ENCODE measurements around the gene DNM3. TPM values are rescaled to one million over a fixed set of nuclear protein-coding genes. Genes with fewer than 3 reads are reported as not detected.
"Not testable (repeated sequence)": the region's sequence is repeated elsewhere in the genome, so short reads cannot be mapped to it uniquely, and the experiment has no call there.

The DNM3 gene
- total and polyA plus RNA-seq, 7 donors: 0.60 to 13.3 (median 3.9) TPM

GRCh38 chr1:172054172-172054571 lies 212.9 kb downstream of the DNM3 start:
- 84 to 92% methylated on average over 1 of the region's 1 CpG for WGBS, 2 donors
- Histone ChIP-seq H3K36me3 (no peaks in the 10 kb centered on the region), H3K9me3 (no peaks in the 10 kb centered on the region), H3K4me3 (no peak overlapping the region), H3K27me3 (no peaks in the 10 kb centered on the region), H3K27ac (no peak overlapping the region), H3K4me1 (no peaks in the 10 kb centered on the region)
- intact Hi-C loops (cut with DNase I): no loop called here
- no peak for DNase-seq
- TF ChIP-seq POLR2A (IDR thresholded peaks at IDR 0.05) (no peak), EP300 (IDR thresholded peaks at IDR 0.05) (no peak), POLR2AphosphoS5 (IDR thresholded peaks at IDR 0.05) (no peak), CTCF (IDR thresholded peaks at IDR 0.05) (no peak)

GRCh38 chr1:172055816-172056419 lies 214.6 kb downstream of the DNM3 start:
- intact Hi-C loops (cut with DNase I); H3K4me3 ChIP-seq; H3K27me3 ChIP-seq; H3K27ac ChIP-seq; H3K9me3 ChIP-seq; DNase-seq; H3K36me3 ChIP-seq; H3K4me1 ChIP-seq: not testable (repeated sequence)
- WGBS, 2 donors: 91 to 95% methylated on average over 23 of the region's 23 CpGs

GRCh38 chr1:172068334-172068733 lies 227.0 kb downstream of the DNM3 start:
- Histone ChIP-seq H3K27ac (no peak overlapping the region), H3K4me1 (no peaks in the 10 kb centered on the region), H3K4me3 (no peak overlapping the region), H3K9me3 (no peaks in the 10 kb centered on the region), H3K36me3 (no peaks in the 10 kb centered on the region), H3K27me3 (no peaks in the 10 kb centered on the region)
- no peak for DNase-seq
- 86 to 88% methylated on average over 3 of the region's 3 CpGs for WGBS, 2 donors
- TF ChIP-seq POLR2AphosphoS5 (IDR thresholded peaks at IDR 0.05): no peak
- no peak for TF ChIP-seq CTCF (IDR thresholded peaks at IDR 0.05)
- no peak for TF ChIP-seq POLR2A (IDR thresholded peaks at IDR 0.05)
- TF ChIP-seq EP300 (IDR thresholded peaks at IDR 0.05): no peak
- intact Hi-C loops (cut with DNase I): no loop called here

GRCh38 chr1:172069051-172069450 lies 227.8 kb downstream of the DNM3 start:
- no peaks in the 10 kb centered on the region for H3K36me3 ChIP-seq
- peak overlapping the region in 1 of 4 donors; percentile 20 for H3K27ac ChIP-seq
- H3K4me1 ChIP-seq: no peaks in the 10 kb centered on the region
- intact Hi-C loops (cut with DNase I): no loop called here
- no peaks in the 10 kb centered on the region for H3K9me3 ChIP-seq
- DNase-seq: no peak
- TF ChIP-seq EP300 (IDR thresholded peaks at IDR 0.05) (no peak), POLR2A (IDR thresholded peaks at IDR 0.05) (no peak), CTCF (IDR thresholded peaks at IDR 0.05) (no peak), POLR2AphosphoS5 (IDR thresholded peaks at IDR 0.05) (no peak)
- no peaks in the 10 kb centered on the region for H3K27me3 ChIP-seq
- H3K4me3 ChIP-seq: no peak overlapping the region

GRCh38 chr1:172069534-172069933 lies 228.2 kb downstream of the DNM3 start:
- H3K4me1 ChIP-seq: no peaks in the 10 kb centered on the region
- H3K4me3 ChIP-seq: no peak overlapping the region
- H3K36me3 ChIP-seq: no peaks in the 10 kb centered on the region
- intact Hi-C loops (cut with DNase I): no loop called here
- no peaks in the 10 kb centered on the region for H3K9me3 ChIP-seq
- no peaks in the 10 kb centered on the region for H3K27me3 ChIP-seq
- H3K27ac ChIP-seq: peak overlapping the region in 2 of 4 donors; percentile 20 to 44
- peak; percentile 66 for DNase-seq
- no peak for TF ChIP-seq EP300 (IDR thresholded peaks at IDR 0.05)
- no peak for TF ChIP-seq POLR2A (IDR thresholded peaks at IDR 0.05)
- no peak for TF ChIP-seq CTCF (IDR thresholded peaks at IDR 0.05)
- no peak for TF ChIP-seq POLR2AphosphoS5 (IDR thresholded peaks at IDR 0.05)
- WGBS, 2 donors: 59% methylated on average over 3 of the region's 3 CpGs
